ENCODE measurements around the gene ITGB6.

GRCh38 chr2:160220545-160221009 is 20.5 kb upstream of the ITGB6 start:
- TF ChIP-seq CTCF (IDR thresholded peaks at IDR 0.05; ENCODE audit: poor library complexity) (peak; percentile 3), EZH2 (IDR thresholded peaks at IDR 0.05; ENCODE audit: borderline replicate concordance) (no peak), EZH2phosphoT487 (IDR thresholded peaks at IDR 0.05; ENCODE audit: low read depth, severe bottlenecking, unreplicated experiment) (no peak)
